BE2C (cell line): ENCODE measurements around the gene LHFPL4.

ENCODE experiments used
- DNase-seq: peaks from one replicate; pipeline ENCODE4 v3.0.0-alpha.2; 2020
- H3K27me3 ChIP-seq: fragments of 250-450 bp; sonication (Bioruptor Pico); 2 replicates; pipeline ENCODE4 v1.5.1; 2020; ENCODE audit warnings: mild to moderate bottlenecking
- H3K36me3 ChIP-seq: fragments of 250-450 bp; sonication (Bioruptor Pico); 2 replicates; pipeline ENCODE4 v1.5.1; 2020; ENCODE audit warnings: mild to moderate bottlenecking
- H3K4me1 ChIP-seq: fragments of 250-450 bp; sonication (Bioruptor Pico); 2 replicates; pipeline ENCODE4 v1.5.1; 2020
- H3K4me3 ChIP-seq: 2 replicates; pipeline ENCODE4 v1.5.1; 2011; ENCODE audit warnings: low read depth, low read length
- H3K9me3 ChIP-seq: fragments of 250-450 bp; sonication (Bioruptor Pico); 2 replicates; pipeline ENCODE4 v1.5.1; 2020
- TF ChIP-seq, protein P1 (sequence below): IDR thresholded peaks from 2 replicates; pipeline ENCODE4 v1.5.1; 2012; ENCODE audit warnings: mild to moderate bottlenecking, low read depth, low read length

LHFPL4 gene

DNA sequence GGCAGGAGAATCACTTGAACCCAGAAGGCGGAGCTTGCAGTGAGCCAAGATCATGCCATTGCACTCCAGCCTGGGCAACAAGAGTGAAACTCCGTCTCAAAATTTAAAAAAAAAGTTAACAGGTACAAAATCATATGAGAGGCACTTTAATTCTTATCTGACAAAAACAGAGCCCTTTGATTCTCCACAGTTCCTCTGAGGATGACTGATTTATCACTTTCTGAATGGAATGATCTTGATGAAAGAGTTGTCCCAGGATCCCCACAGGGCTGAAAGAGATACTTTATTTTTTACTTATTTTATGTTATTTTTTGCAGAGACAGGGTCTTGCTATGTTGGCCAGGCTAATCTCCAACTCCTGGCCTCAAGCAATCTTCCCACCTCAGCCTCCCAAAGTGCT lies 4.0 kb downstream of the LHFPL4 start:
- Histone ChIP-seq H3K36me3 (no peaks in the 10 kb centered on the region), H3K9me3 (no peaks in the 10 kb centered on the region), H3K4me1 (no peaks in the 10 kb centered on the region), H3K4me3 (no peak overlapping the region), H3K27me3 (no peaks in the 10 kb centered on the region)
- TF ChIP-seq, protein P1, sequence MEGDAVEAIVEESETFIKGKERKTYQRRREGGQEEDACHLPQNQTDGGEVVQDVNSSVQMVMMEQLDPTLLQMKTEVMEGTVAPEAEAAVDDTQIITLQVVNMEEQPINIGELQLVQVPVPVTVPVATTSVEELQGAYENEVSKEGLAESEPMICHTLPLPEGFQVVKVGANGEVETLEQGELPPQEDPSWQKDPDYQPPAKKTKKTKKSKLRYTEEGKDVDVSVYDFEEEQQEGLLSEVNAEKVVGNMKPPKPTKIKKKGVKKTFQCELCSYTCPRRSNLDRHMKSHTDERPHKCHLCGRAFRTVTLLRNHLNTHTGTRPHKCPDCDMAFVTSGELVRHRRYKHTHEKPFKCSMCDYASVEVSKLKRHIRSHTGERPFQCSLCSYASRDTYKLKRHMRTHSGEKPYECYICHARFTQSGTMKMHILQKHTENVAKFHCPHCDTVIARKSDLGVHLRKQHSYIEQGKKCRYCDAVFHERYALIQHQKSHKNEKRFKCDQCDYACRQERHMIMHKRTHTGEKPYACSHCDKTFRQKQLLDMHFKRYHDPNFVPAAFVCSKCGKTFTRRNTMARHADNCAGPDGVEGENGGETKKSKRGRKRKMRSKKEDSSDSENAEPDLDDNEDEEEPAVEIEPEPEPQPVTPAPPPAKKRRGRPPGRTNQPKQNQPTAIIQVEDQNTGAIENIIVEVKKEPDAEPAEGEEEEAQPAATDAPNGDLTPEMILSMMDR: no peak
- DNase-seq: no peak

DNA sequence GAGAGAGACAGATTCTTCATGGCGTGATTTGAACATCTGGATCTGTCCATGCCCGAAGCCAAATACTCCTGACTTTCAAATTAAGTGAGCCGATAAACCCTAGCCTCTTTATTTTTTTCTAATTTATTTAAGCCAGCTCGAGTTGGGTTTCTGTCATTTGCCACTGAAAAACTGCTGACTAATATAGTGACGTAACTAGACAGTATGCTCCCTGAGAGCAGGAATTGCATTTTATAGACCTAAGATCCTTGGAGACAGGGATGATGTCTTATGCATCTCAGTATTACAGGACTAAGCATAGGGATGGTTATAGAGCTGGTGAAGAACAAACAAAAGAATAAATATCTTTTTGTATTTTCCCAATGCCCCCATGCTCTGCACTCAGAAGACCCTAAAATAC lies 4.6 kb downstream of the LHFPL4 start:
- H3K4me3 ChIP-seq: no peak overlapping the region
- no peak for DNase-seq
- H3K36me3 ChIP-seq: no peaks in the 10 kb centered on the region
- no peaks in the 10 kb centered on the region for H3K27me3 ChIP-seq
- TF ChIP-seq, protein P1: no peak
- H3K9me3 ChIP-seq: no peaks in the 10 kb centered on the region
- no peaks in the 10 kb centered on the region for H3K4me1 ChIP-seq

- Histone ChIP-seq H3K36me3 (no peaks in the 10 kb centered on the region), H3K27me3 (no peaks in the 10 kb centered on the region), H3K4me3 (no peak overlapping the region), H3K9me3 (no peaks in the 10 kb centered on the region), H3K4me1 (no peaks in the 10 kb centered on the region)
- DNase-seq: no peak
- TF ChIP-seq, protein P1: no peak
Measured at GRCh38 chr3:9542182-9542581, 11.4 kb downstream of the LHFPL4 start.

GRCh38 chr3:9536212-9536611 lies 17.4 kb downstream of the LHFPL4 start:
- H3K4me3 ChIP-seq: no peak overlapping the region
- no peak for DNase-seq
- TF ChIP-seq, protein P1: no peak
- no peaks in the 10 kb centered on the region for H3K36me3 ChIP-seq
- H3K4me1 ChIP-seq: no peaks in the 10 kb centered on the region
- H3K27me3 ChIP-seq: no peaks in the 10 kb centered on the region
- no peaks in the 10 kb centered on the region for H3K9me3 ChIP-seq

GRCh38 chr3:9534429-9534828 lies 19.2 kb downstream of the LHFPL4 start:
- Histone ChIP-seq H3K4me1 (no peaks in the 10 kb centered on the region), H3K4me3 (no peak overlapping the region), H3K27me3 (no peaks in the 10 kb centered on the region), H3K36me3 (no peaks in the 10 kb centered on the region), H3K9me3 (no peaks in the 10 kb centered on the region)
- TF ChIP-seq, protein P1: no peak
- DNase-seq: no peak

DNA sequence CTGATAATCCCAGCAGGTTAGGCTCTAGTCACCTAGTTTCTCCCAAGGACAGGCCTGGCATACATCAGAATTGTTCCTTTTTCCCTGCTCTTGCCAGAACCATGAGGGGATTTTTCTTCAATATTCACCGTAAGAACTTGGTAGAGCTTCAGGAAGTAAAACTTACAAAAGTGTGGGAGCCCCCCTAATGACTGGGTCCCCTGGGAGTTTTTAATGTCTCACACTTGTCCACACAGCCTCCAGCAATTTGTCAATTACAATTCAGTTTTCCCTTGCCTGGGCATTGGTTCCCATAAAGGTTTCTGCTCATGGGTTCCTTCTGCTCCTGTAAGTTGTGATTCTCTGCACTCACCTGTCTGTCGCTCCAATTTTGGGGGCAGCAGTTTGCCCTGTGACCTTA lies 28.5 kb downstream of the LHFPL4 start:
- TF ChIP-seq, protein P1: no peak
- no peaks in the 10 kb centered on the region for H3K4me1 ChIP-seq
- DNase-seq: no peak

More for the DNA sequence above, 28.5 kb downstream of the LHFPL4 start:
- H3K27me3 ChIP-seq: no peaks in the 10 kb centered on the region
- H3K9me3 ChIP-seq: no peaks in the 10 kb centered on the region
- H3K4me3 ChIP-seq: no peak overlapping the region
- no peaks in the 10 kb centered on the region for H3K36me3 ChIP-seq
